NK-92 (cell line): ENCODE data around the gene IL31RA.

ENCODE experiments used
- DNase-seq: peaks from one replicate; lab custom pipeline; 2025; ENCODE audit not compliant: unreplicated experiment; lab: John Stamatoyannopoulos, UW

Gene IL31RA

DNA sequence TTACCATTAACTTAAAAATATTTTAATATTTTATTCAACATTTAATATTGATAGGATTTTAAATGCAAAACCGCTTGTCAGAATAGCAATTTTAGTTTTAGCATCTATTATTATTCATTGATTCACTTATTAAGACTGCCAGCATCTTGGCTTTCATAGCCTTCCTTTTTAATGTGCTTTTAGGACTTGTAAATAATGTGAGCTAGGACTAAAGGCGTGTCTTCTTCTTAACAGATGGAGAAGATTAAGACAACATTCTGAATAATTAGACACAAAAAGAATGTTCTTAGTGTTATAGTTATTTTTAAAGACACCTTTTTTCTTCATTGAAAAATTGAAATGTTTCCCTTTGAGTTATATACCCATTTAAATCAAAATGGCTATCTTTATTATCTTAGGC, 6.9 kb downstream of the IL31RA start:
- no peak for DNase-seq

DNA sequence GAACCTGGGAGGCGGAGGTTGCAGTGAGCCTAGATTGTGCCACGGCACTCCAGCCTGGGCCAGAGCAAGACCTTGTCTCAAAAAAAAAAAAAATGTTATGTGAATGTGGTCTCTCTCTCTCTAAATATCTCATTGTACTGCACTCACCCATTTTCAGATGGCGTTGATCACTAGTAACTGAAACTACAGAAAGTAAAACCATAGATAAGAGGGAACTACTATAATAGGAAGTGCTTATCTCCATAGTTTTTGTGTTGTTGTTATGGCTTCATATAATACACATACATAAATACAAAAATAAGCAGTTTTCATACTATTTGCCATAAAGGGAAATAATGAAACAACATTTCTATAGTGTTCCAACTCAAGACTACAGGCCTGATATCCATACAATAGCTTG, 9.1 kb downstream of the IL31RA start:
- no peak for DNase-seq

DNA sequence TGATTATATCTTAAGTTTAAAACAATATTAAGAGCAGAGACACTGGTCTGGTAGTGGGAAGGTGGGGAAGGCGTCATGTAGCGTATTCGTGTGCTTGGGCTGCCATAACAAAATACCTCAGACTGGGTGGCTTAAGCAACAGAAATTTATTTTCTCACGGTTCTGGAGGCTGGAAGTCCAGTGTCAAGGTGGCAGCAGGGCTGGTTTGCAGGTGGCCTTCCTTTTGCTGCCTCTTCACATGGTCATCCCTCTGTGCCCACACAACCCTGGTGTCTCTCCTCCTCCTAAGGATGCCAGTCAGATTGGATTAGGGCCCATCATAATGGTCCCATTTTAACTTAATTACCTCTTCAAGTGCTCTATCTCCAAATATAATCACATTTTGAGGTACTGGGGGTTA, 9.6 kb downstream of the IL31RA start:
- DNase-seq: no peak

DNA sequence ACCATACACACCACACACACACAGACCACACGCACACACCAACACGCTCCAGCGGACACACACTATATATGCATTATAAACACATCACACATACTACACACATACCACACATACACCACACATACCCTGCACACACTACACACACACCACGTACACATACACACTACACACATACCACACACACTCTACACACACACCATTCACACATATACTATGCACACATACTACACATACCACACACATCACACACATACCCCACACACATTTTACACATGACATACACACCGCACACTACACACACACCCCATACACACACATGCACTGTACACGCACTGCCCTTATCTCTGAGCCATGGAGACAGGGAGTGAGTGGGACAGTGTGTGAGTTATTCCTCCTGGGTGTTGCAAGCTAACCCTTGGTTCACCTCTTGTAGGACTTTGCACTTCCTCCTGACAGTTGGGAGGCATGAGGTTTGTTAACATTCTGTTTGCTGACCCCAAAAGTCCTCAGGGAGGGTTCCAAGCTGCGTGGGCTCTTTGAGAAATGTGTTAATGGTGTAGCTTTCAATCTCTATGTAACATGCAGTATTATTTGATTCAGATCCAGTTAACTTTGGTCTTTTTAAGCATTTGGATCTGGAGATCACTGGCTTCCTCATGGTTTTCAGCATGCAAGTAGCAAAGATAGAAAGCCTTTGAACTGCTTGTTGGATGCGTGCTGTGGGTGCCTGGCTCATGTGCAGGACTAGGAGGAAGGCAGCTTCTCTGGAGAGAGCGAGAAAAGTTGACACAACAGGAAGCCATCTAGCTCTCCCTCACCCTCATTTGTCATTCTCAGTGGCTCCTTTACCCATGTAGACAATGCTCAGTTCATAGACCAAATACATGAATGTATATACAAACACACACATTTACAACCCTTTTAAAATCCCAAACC, 13.7 kb downstream of the IL31RA start:
- DNase-seq: no peak

DNA sequence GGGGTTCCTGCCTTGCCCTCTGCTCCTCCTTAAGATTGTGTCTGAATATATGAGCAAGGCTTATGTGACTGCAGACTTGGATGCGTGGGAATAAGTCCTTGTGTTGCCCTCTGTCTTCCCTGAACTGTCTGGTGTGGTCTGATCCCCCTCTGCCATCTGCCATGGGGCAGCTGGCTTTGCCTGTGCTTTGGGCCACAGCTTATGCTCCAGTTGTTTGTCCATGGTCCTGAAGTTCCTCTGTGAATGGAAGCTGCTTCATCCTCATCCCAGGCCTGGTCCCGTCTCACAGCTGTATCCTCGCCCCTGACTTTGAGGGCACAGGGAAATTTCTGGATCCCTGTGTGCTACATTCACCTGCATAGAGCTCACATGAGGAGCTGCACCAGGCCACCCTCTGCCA, 14.7 kb downstream of the IL31RA start:
- no peak for DNase-seq

DNA sequence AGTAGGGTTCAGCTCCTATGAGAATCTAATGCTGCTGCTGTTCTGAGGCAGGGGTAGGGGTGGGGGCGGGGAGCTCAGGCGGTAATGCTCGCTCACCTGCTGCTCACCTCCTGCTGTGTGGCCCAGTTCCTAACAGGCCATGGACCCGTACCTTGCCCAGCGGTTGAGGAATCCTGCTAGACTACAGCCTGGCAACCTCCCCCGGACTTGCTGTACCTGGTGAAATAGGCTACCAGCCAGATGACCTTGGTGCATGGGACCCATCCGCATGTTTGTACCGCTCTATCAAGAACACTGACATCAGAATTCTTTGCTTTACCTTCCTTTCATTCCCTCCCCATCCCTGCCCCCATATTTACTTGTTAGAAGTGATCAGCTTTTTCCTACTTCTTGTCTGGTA, 15.3 kb downstream of the IL31RA start:
- no peak for DNase-seq

DNA sequence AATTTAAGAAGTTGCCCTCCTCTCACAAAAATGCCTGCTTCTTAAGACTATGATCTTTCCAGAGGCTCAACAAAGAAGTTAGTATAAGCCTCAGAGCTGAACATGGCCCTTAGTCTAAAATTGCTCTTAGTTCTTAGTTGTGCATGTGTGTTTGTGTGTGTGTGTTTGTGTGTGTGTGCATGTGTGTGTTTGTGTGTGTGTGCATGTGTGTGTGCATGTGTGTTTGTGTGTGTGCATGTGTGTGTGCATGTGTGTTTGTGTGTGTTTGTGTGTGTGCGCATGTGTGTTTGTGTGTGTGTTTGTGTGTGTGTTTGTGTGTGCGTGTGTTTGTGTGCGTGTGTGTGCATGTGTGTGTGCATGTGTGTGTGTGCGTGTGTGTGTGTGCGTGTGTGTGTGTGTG, 15.8 kb downstream of the IL31RA start:
- DNase-seq: no peak

DNA sequence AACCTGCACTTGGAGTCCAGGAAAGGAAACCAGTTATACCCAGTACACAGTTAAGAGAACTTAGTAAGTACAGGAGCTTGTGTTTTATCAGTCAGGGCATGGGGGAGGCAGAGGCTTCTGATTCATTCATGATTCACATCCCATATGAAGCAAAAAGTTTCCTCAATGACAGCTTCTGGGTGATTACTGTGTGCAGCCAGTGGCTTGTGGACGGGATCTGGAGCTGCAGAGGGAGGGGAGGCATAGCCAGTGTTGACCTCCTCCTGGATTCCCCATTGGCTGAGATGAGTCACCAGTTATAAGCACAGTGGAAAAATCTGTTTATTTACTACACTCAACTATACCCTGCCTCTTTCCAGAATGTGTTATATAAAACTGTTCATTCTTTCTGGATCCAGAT, 17.7 kb downstream of the IL31RA start:
- DNase-seq: no peak

DNA sequence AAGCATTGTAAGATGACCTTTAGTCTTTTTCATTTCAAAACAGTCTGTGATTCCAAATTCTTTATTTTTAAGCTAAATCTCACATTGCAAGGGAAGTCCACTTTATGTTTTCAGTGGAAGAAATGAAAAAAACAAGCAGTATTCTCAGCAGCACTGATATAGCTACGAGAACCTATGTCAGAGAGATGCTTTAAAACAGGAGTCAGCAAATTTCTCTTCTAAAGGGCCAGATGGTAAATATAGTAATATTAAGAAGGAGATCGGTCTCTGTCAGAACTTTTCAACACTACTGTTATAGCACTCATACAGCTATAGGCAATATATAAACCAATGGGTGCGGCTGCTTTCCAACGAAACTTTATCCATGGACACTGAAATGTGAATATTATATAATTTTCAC, 18.7 kb downstream of the IL31RA start:
- DNase-seq: no peak

DNA sequence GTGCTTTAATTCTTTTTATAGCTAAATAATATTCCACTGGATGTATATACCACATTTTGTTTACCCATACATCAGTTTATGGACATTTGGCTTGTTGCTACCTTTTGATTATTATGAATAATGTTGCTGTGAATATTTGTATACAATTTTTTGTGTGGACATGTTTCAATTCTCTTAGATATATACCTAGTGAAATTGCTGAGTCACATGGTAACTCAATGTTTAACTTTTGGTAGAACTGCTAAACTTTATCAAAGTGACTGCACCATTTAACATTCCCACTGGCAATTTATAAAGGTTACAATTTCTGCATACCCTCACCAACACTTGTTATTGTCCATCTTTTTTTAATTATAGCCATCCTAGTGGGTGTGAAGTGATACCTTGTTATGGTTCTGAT, 22.1 kb downstream of the IL31RA start:
- DNase-seq: no peak

DNA sequence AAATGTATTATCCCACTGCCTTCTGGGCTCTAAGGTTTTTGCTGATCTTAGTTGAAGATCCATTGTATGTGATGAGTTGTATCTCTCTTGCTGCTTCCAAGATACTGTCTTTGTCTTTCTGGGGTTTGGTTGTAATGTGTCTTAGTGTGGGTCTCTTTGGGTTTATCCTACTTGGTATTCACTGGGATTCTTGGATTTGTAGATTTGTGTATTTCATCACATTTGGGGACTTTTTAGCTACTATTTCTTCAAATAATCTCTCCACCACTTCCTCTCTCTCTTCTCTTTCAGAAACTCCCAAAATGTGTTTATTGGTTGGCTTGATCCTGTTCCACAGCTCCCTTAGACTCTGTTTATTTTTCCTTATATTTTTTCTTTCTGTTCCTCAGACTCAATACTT, 26.5 kb downstream of the IL31RA start:
- DNase-seq: no peak

DNA sequence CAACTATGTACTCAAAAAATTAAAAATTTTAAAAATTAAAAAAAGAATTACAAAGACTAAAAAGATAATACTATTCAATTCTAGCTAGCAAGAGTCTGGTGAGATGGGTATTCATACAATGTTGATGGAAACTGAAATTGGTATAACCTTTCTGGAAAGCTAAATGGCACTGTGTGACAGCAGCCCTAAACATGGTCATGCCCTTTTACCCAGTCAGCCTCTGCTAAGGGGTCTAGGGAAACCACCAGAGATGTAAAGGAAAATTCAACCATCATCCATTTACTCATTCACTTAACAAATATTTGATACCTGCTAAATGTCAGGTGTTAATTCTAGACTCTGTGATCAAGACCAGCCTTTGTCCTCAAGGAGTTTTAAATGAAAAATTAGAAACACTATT, 29.3 kb downstream of the IL31RA start:
- no peak for DNase-seq

DNA sequence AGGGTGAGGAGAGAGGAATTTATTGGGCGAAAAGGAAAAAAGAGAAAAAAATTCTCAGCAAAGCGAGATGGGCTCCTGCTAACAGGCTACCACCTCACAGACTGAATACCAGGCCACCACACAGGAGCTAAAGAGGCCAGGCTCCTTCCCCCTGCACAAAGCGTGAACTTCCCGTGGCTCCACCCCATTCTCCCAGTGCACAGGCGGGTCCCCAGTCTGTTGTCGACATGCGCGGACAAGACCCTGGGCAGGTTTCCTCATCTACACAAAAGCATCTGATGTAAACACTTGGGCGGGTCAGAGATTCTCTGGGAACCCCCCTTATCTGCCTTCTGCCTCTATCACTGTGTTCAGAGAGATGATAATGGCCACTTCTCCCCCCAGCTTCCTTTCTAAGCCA, 34.2 kb downstream of the IL31RA start:
- no peak for DNase-seq

DNA sequence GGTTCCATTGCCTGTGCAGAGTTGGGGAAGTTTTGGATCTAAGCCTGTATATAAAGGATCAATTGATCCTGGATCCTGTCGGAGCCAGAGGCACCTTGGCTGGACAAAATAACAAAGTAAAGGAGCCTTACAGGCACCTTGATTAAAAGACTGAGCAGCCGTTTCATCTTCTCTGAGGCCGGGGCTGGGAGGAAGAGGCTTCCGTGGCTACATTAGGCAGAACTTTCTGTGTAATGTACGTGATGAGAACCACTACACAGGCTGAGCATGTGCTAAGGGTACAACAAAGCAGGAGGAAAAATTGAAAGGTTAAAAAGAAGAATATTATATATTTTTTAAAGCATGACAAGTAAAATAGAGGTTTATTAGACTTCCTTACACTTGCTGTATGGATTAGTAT, 37.0 kb downstream of the IL31RA start:
- no peak for DNase-seq

DNA sequence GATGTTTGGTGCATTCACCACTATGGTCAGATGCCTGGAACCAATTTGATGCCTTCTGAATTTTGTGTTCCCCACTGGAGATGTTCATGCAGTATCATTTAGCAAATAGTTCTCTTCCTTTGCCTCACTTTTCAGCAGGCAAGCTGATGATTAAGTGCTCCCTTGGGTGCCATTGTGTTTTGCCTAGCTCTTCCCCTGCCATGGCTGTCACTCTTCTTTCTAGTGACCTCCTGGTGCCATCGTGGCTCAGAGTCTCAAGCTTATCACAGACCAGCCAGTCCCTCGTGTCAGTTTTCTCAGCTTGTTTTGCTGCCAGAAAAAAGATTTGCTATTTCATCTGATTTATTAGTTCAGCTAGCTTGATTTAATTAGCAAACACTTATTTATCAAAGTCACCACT, 41.3 kb downstream of the IL31RA start:
- DNase-seq: no peak

DNA sequence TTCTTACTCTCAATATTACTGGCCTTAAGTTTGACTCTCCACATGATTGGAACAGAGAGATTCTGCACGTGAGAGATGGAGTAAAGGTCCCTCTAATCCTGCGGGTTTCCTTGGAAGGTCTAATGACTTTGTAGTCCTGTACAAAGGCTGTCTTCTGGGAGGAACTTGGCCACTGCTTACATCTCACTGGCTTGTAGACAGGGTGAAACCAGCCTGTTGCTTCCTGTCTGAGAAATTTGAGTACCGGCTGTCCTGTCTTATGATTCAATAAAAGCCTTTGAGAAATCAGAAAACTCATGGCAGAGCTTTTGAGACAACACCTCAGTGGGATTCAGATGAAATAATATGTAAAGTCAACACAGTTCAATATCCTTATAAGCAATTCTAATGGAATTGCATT, 43.0 kb downstream of the IL31RA start:
- no peak for DNase-seq

DNA sequence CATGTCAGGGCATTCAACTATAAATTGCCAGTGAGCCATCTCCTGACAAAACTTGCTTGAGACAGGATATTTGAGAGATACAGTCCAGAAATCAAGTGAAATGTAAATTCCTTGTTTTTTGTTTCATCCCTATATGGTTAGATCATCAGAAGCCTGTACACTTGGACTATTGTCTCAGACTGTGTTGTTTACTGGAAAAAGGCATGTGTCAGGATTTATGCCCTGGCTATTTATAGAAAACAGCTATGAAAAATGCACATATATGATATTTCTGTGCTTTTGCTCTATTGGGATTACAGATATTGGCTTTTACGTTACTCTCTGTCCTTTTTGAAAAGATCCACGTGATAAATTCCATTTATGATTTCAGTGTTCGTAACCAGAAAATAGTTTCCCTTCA, 44.2 kb downstream of the IL31RA start:
- DNase-seq: no peak

DNA sequence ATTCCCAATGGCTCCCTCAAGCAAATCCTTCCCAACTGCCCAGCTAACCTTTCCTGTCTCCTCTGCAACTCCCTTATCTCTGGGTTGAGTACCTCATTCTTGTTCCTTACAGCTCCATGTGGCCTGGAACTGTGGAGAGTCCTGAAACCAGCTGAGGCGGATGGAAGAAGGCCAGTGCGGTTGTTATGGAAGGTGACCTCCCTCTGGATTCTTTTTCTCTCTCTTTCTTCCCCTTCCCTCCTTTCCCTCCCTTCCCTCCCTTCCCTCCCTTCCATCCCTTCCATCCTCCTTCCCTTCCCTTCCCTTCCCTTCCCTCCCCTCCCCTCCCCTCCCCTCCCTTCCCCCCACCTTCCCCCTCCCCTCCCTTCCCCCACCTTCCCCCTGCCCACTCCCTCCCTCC, 45.1 kb downstream of the IL31RA start:
- DNase-seq: no peak

DNA sequence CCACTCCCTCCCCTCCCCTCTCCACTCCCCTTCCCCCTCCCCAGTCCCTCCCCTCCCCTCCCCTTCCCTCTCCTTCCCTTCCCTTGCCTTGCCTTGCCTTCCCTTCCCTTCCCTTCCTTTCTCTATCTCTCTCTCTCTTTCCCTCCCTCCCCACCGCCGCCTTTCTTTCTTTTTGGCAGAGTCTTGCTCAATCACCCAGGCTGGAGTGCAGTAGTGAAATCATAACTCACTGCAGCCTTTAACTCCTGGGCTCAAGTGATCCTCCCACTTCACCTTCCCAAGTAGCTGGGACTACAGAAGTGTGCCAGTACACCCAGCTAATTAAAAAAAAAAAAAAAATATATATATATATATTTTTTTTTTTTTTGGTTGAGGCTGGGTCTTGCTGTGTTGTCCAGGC, 45.5 kb downstream of the IL31RA start:
- no peak for DNase-seq

DNA sequence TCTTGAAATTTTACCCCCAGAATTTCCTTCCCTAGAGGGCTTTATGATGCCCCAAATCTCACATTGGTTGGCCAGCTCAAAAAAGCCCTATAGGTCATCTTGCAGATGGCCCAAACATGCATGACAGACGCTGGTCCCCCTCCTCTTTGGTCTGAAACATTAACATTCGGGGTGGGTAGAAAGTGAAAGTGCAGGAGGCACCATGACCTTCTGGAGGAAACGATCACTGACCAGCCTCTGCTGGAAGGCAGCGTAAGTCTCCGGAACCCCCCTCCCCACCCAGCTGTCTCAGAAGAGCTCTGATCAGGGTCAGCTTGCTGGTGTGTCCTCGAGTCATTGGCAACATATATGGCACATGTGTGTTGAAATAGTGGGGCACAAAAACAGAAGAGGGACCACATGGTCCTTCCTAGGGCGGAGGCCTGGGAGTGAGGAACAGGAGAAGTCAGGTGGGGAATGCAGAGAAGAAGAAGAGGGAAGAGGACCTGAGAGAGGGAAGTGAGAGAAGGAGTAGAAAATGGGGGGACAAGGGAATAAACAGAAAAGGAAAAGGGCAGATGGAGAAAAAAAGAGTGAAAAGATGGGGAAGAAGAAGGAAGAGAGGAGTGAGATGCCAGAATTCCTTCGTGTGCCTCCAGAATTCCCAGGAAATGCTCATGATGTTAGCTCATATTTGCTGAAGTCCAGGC, 46.2 kb downstream of the IL31RA start:
- no peak for DNase-seq

DNA sequence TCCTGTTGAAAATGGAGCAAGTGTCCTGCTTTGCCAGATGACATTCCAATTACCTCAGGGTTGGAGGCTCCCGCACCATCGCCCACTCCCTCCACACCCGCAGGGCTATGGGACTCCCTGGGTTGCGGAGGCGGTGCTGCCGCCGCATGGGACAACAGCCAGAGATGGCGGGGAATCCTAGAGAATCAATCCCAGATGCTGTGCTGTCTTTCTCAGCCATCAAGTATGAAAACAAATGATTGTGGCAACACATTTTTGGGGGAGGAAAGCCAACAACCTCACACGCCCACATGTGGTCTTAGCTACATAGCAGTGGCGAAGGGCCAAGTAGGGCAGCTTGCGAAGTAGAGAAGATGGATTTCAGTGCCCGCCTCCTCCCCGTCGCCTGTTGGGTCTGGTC, 46.7 kb downstream of the IL31RA start:
- no peak for DNase-seq

DNA sequence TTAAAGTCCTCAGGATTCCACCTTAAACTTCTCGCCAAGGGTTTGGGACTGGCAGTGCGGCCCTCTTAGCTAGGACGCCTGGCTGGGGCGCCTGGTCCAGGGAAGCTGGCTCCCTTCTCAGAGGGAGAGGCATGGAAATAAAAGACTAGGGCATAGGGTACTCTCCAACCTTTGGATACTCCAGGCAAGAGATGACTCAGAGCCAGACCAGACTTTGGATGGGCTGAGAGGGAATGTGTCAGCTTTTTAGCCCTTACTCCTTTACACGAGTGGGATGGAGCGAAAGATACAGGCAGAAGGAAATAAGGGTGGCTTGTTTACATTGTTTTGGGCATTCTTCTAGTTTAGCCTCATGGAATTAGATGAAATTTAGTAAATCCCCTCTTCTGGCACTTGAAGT, 48.2 kb downstream of the IL31RA start:
- DNase-seq: no peak

DNA sequence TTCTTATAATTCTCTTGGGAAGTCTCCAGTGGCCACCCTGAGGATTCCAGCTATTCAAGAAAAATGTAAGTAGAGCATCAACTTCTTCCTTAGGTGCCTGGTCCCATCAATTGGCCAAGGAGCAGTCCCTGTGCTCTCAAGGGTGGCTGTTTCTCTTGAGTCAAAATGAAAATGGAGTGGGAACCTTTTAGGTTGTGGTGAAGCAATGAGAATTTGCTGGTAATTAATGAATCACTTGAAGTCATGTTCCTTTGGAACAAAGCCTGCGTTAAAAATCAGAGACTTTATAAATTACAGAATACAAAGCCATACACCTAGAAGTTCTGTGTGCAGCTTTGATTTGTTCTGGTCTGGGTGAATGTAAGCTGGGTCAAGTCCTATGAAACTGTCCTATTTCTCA, 48.9 kb downstream of the IL31RA start:
- DNase-seq: no peak
